SK-N-MC (cell line): ENCODE data around the gene OR1J1.

Source experiments
- EZH2 ChIP-seq: fragments of 200-600 bp; sonication (generic); IDR thresholded peaks from one replicate; pipeline ENCODE4 v1.6.1; 2017; ENCODE audit warnings: antibody characterized with exemption
- FOXP2 ChIP-seq: optimal IDR thresholded peaks from 2 replicates; pipeline ENCODE3; 2011; ENCODE audit warnings: mild to moderate bottlenecking, moderate library complexity; ENCODE audit not compliant: insufficient read depth; ENCODE audit errors: extremely low read length, control extremely low read depth
- POLR2AphosphoS5 ChIP-seq: IDR thresholded peaks from 2 replicates; pipeline ENCODE4 v1.6.1; 2012; ENCODE audit warnings: mild to moderate bottlenecking, low read depth, low read length, borderline replicate concordance

DNA sequence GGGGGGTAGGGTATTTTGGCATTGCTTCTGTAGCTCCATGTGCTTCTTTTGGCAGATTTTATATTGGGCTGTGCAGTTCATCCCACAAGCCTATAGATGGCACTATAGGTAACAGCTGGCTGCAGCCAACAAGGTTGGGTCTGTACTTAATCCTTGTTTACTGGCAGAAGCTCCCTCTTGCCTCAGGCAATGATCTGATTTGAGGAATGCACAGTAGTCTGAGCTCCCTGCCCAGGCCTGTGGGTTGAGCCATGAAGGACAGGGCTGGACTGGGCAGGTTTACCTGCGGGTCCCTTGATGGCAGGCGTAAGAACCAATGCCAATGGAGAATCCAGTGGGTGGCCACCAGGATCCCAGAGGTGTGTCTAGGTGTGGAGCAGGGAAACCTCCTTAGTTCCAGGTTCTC, 21.2 kb upstream of the OR1J1 start:
- no peak for TF ChIP-seq POLR2AphosphoS5
- TF ChIP-seq EZH2: no peak
- no peak for TF ChIP-seq FOXP2
